NCI-H345 treated with DMSO at 0.1 percent for 48 hours (cell line): Measurements from ENCODE around the gene SDS.

ENCODE experiments used
- DNase-seq: peaks from one replicate; lab custom pipeline; 2025; ENCODE audit not compliant: unreplicated experiment; lab: John Stamatoyannopoulos, UW

The SDS gene

GRCh38 chr12:113400362-113400761, 3.3 kb downstream of the SDS start:
- DNase-seq, result no peak

GRCh38 chr12:113399490-113399889, 4.2 kb downstream of the SDS start:
- no peak for DNase-seq

GRCh38 chr12:113398346-113399290, 5.1 kb downstream of the SDS start:
- DNase-seq, result no peak

GRCh38 chr12:113397497-113398197, 6.0 kb downstream of the SDS start:
- DNase-seq, result no peak

GRCh38 chr12:113396828-113397496, 6.7 kb downstream of the SDS start:
- no peak for DNase-seq

GRCh38 chr12:113396200-113396599, 7.5 kb downstream of the SDS start:
- no peak for DNase-seq

- no peak for DNase-seq
These were observed 8.6 kb downstream of the SDS start for GRCh38 chr12:113395119-113395518.

- DNase-seq, result no peak
These were observed 9.9 kb downstream of the SDS start for GRCh38 chr12:113393749-113394148.

GRCh38 chr12:113392988-113393579, 10.6 kb downstream of the SDS start:
- DNase-seq, result no peak

- DNase-seq, result no peak
These were observed 11.2 kb downstream of the SDS start for GRCh38 chr12:113392520-113392919.

GRCh38 chr12:113391650-113392337, 11.9 kb downstream of the SDS start:
- DNase-seq, result no peak

GRCh38 chr12:113391145-113391544, 12.5 kb downstream of the SDS start:
- no peak for DNase-seq

GRCh38 chr12:113390064-113391043, 13.3 kb downstream of the SDS start:
- DNase-seq, result no peak

- DNase-seq, result no peak
These were observed 15.3 kb downstream of the SDS start for GRCh38 chr12:113388351-113388750.

GRCh38 chr12:113387631-113388030, 16.1 kb downstream of the SDS start:
- DNase-seq, result no peak

- DNase-seq, result no peak
These were observed 16.7 kb downstream of the SDS start for GRCh38 chr12:113386866-113387566.

GRCh38 chr12:113385282-113385882, 18.3 kb downstream of the SDS start:
- DNase-seq, result no peak

- DNase-seq, result no peak
These were observed 18.9 kb downstream of the SDS start for GRCh38 chr12:113384778-113385177.
